ENCODE measurements around the gene ANTXR1. TPM values are rescaled to one million over a fixed set of nuclear protein-coding genes. Genes with fewer than 3 reads are reported as not detected.

Gene ANTXR1
- total and polyA plus RNA-seq, 2 of the 8 experiments (the other 6 are each of a cell fraction or from before 2014, with no cell fraction given), result 15.8 to 44.3 TPM

DNA sequence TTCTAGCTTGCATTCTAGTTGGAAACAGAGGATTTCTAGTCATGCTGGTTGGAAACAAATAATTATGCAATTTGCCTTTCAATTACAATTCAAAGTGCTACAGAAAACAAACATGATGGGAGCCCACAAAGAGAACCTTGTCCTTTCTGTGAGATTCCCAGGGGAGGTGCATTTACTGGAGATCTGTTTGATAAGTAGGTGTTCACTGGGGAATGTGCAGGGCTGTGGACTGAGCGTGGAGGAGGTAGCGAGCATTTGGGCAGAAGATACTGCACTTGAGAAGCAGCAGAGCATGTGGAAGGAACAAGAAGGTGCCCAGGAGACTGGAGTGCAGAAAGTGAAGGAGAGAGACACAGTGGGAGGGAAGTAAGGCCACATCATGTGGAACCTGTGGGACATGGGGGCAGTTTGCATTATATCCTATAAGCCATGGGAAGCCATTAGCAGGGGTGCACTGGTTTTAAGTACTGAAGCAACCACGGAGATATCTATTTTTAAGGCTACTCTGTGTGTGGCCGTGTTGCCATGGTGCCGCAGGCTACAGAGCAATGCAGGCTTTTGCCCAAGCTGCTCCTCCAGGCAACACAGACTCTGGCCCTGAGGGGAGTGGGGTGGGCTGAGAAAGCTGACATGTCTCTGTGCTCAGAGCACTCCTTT, 154.0 kb downstream of the ANTXR1 start:
- Histone ChIP-seq H3K9me3 (ENCODE audit: insufficient read depth in 2 of 2, low read depth in 1 of 2, low read length in 1 of 2) (no peaks in the 10 kb centered on the region), H3K36me3 (ENCODE audit: control insufficient read depth in 2 of 4, insufficient read depth in 4 of 4, low read length in 3 of 4) (no peaks in the 10 kb centered on the region), H3K4me1 (replicated peaks in 1 of 4; ENCODE audit: control insufficient read depth in 3 of 4, insufficient read depth in 4 of 4, low read length in 3 of 4) (peaks cover 0 to 11% (median 5%) of the 10 kb centered on the region in 4 experiments; a peak in 3 of 7 replicates), H3K4me3 (ENCODE audit: extremely low read depth in 1 of 4, insufficient read depth in 2 of 4, low read depth in 3 of 4, low read length in 4 of 4) (no peak overlapping the region), H3K23me2 (ENCODE audit: low read depth, low read length) (no peaks in the 10 kb centered on the region), H4K5ac (ENCODE audit: insufficient read length, low read depth, low read length) (no peak overlapping the region), H3K23ac (ENCODE audit: insufficient read length) (no peak overlapping the region), H2AK5ac (ENCODE audit: low read depth, low read length) (no peak overlapping the region), H4K20me1 (replicated peaks in 1 of 2; ENCODE audit: control insufficient read depth in 1 of 2, insufficient read depth in 2 of 2, low read length in 2 of 2) (no peaks in the 10 kb centered on the region), H2AFZ (ENCODE audit: low read length) (no peak overlapping the region), H3K27me3 (replicated peaks in 1 of 4; ENCODE audit: control insufficient read depth in 3 of 4, extremely low read depth in 1 of 4, insufficient read depth in 3 of 4, low read length in 3 of 4) (no peaks in the 10 kb centered on the region), H2BK12ac (ENCODE audit: low read depth, low read length) (no peak overlapping the region; the same call in 1 of the 2 replicates), H3K4me2 (ENCODE audit: insufficient read depth in 1 of 2, low read depth in 2 of 2, low read length in 2 of 2) (no peak overlapping the region), H2BK120ac (replicated peaks; ENCODE audit: low read depth, low read length) (no peak overlapping the region), H3K79me1 (ENCODE audit: low read depth, low read length) (no peaks in the 10 kb centered on the region), H3K14ac (ENCODE audit: insufficient read length) (no peak overlapping the region), H3K18ac (ENCODE audit: extremely low read depth, low read length) (no peak overlapping the region; the same call in 1 of the 2 replicates), H4K8ac (ENCODE audit: extremely low read depth, insufficient read depth, low read length) (no peak overlapping the region), H3K27ac (ENCODE audit: low read depth, low read length) (no peak overlapping the region), H2BK15ac (ENCODE audit: low read length) (no peak overlapping the region), H2BK5ac (ENCODE audit: low read depth, low read length) (no peak overlapping the region), H2BK20ac (ENCODE audit: low read length) (no peak overlapping the region), H3K56ac (replicated peaks; ENCODE audit: insufficient read length, low read depth, low read length) (no peak overlapping the region), H3K4ac (replicated peaks; ENCODE audit: insufficient read length, low read depth, low read length) (no peak overlapping the region), H4K91ac (replicated peaks; ENCODE audit: insufficient read length, low read length) (no peak overlapping the region), H3K79me2 (ENCODE audit: control insufficient read depth in 1 of 2, insufficient read depth in 2 of 2, low read length in 2 of 2) (no peaks in the 10 kb centered on the region), H3K9ac (replicated peaks in 1 of 4; ENCODE audit: extremely low read depth in 1 of 4, low read depth in 3 of 4, low read length in 3 of 4) (no peak overlapping the region)
- FAIRE-seq, result no peak
- WGBS, 2 experiments (ENCODE audit: extremely low coverage in 1 of 2, insufficient coverage in 1 of 2, insufficient read length in 1 of 2, insufficient replicate concordance in 2 of 2, low coverage in 1 of 2, low lambda C conversion rate in 2 of 2, missing lambda C conversion rate in 1 of 2), result 91% methylated on average over 5 of the region's 5 CpGs; no CpG with 5 or more reads in 1 of the 2 experiments
- no peak for DNase-seq (ENCODE audit: low read depth in 1 of 2, low spot score in 2 of 2)
- CTCF ChIA-PET (ENCODE audit: partially characterized antibody), result interaction anchor here (0.6 to 1.1 kb wide), 2 partner anchors 140 to 141 kb away, joined by 3 read pairs; no protein-coding TSS in a partner anchor
- POLR2A ChIA-PET (ENCODE audit: partially characterized antibody), result no interaction called here
- TF ChIP-seq BACH1 (IDR thresholded peaks at IDR 0.05; ENCODE audit: low read length), result no peak
- TF ChIP-seq POLR2A (IDR thresholded peaks at IDR 0.05; ENCODE audit: control extremely low read depth in 1 of 2, low read depth in 2 of 2, low read length in 2 of 2), result no peak
- TF ChIP-seq CHD1 (IDR thresholded peaks at IDR 0.05; ENCODE audit: low read depth, low read length), result no peak
- TF ChIP-seq, protein P1, sequence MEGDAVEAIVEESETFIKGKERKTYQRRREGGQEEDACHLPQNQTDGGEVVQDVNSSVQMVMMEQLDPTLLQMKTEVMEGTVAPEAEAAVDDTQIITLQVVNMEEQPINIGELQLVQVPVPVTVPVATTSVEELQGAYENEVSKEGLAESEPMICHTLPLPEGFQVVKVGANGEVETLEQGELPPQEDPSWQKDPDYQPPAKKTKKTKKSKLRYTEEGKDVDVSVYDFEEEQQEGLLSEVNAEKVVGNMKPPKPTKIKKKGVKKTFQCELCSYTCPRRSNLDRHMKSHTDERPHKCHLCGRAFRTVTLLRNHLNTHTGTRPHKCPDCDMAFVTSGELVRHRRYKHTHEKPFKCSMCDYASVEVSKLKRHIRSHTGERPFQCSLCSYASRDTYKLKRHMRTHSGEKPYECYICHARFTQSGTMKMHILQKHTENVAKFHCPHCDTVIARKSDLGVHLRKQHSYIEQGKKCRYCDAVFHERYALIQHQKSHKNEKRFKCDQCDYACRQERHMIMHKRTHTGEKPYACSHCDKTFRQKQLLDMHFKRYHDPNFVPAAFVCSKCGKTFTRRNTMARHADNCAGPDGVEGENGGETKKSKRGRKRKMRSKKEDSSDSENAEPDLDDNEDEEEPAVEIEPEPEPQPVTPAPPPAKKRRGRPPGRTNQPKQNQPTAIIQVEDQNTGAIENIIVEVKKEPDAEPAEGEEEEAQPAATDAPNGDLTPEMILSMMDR (IDR thresholded peaks at IDR 0.05; ENCODE audit: control extremely low read depth in 1 of 3, insufficient read depth in 1 of 3, low read depth in 1 of 3, low read length in 3 of 3), result no peak
- TF ChIP-seq FOSL1 (IDR thresholded peaks at IDR 0.05; ENCODE audit: insufficient read depth, low read depth, low read length), result no peak
- TF ChIP-seq NANOG (IDR thresholded peaks at IDR 0.05; ENCODE audit: insufficient read depth, low read depth, low read length, poor library complexity, severe bottlenecking), result no peak
- TF ChIP-seq TCF12 (IDR thresholded peaks at IDR 0.05; ENCODE audit: low read depth, low read length), result no peak
- no peak for TF ChIP-seq TAF1 (IDR thresholded peaks at IDR 0.05; ENCODE audit: low read depth, low read length)
- no peak for TF ChIP-seq YY1 (IDR thresholded peaks at IDR 0.05; ENCODE audit: low read depth, low read length)
- no peak for TF ChIP-seq KDM4A (IDR thresholded peaks at IDR 0.05; ENCODE audit: low read depth, low read length, severe bottlenecking)
- no peak for TF ChIP-seq POU5F1 (IDR thresholded peaks at IDR 0.05; ENCODE audit: low read depth, low read length)
- TF ChIP-seq JUN (IDR thresholded peaks at IDR 0.05; ENCODE audit: low read depth, low read length), result no peak

Measured in H1 (cell line).